Activated CD4-positive, alpha-beta T cell treated with anti-CD3 and anti-CD28 coated beads for 1 hour (primary cell): ENCODE data around the gene GALNT1.

Experiments
- DNase-seq: peaks from one replicate; pipeline ENCODE4 v3.0.0-alpha.2; 2020

GALNT1 gene

GRCh38 chr18:35721431-35722081 lies 140.0 kb downstream of the GALNT1 start:
- DNase-seq: no peak

DNA sequence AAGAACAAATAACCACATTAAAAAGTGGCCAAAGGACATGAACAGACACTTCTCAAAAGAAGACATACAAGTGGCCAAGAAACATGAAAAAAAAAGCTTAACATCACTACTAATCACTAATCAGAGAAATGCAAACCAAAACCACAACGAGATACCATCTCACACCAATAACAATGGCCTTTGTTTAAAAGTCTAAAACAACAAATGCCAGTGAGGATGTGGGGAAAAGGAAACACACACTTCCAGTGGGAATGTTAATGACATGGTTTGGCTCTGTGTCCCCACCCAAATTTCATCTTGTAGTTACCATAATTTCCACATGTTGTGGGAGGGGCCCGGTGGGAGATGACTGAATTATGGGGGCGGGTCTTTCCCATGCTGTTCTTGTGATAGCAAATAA lies 147.1 kb downstream of the GALNT1 start:
- no peak for DNase-seq

GRCh38 chr18:35729991-35730668 lies 148.6 kb downstream of the GALNT1 start:
- DNase-seq: no peak

DNA sequence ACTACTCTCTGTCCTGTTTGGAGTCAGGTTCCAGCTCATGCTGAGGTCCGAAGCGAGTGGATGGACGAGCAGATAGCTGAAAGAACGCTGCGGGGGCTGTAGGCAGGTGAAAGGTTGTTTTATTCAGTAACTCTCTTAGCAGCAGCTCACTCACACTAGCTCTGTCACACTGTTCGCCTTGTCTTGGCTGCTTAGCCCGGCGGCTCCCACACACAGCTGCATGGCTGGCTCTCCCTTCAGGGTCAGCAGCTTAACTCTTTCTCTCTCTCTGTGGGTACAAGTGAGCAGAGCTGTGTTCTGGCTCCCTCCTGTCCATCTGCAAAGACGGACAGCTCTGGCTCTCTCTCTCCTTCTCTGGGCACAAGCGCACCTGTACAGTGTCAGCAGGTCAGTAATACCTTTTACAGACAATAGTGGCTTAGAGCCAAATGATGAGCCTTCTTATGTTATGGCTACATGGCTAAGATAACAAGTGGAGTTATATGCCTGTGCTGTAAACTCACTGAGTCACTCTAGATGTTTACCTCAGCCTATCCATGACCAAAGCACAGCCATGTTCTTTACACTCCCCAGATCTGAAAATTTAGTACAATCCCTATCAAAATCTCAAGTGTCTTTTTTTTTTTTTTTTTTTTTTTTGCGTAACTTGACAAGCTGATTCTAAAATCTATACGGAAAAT lies 149.3 kb downstream of the GALNT1 start:
- DNase-seq: no peak

GRCh38 chr18:35731701-35732100 lies 150.2 kb downstream of the GALNT1 start:
- no peak for DNase-seq

- no peak for DNase-seq
Observed at GRCh38 chr18:35732162-35732561, 150.6 kb downstream of the GALNT1 start.

DNA sequence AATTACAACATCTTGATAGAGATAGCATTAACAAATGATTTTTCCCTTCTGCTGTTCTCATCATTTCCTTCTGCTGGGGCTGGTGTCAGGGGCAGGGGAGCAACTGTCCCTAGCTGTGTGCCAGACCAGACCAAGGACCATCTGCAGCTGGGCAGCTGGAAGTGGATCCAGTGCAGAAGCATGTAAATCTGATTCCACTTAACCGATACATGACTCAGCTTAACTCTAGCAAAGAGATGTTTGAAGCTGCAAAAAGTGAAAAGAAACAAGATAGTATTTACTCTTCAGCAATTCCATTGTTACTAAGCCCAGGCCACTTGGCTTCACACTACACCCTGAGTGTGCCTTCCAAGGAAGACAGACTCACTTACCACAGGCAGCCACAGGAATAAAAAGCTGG lies 151.1 kb downstream of the GALNT1 start:
- DNase-seq: no peak

DNA sequence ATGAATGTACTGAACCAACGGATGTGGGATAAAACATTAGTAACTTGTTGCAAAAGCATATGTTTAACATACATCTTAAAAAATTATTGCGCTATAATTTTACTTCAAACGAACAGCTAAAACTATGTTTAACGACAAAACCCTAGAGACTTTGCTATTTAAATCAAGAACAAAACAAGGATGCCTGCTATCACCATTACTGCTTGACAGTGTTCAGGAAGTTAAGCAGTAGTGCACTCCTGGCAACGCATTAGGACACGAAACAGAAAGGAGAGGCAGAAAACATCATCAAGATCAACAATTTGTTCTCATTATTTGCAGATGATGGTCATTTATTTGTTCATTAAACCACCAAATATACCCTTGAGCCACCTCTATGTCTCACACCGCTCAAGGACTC lies 151.9 kb downstream of the GALNT1 start:
- DNase-seq: no peak

DNA sequence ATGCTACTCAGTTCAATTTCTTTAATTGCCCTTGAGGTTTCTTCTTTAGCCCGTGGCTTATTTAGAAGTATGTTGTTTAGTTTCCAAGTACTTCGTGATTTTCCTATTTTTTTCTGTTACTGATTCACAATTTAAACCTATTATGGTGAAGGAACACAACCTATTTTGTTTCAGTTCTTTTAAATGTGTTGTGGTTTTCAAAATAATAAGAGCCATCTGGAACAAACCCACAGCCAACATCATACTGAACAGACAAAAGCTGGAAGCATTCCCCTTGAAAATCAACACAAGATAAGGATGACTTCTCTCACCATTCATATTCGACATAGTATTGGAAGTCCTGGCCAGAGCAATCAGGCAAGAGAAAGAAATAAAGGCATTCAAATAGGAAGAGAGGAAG lies 155.2 kb downstream of the GALNT1 start:
- no peak for DNase-seq

DNA sequence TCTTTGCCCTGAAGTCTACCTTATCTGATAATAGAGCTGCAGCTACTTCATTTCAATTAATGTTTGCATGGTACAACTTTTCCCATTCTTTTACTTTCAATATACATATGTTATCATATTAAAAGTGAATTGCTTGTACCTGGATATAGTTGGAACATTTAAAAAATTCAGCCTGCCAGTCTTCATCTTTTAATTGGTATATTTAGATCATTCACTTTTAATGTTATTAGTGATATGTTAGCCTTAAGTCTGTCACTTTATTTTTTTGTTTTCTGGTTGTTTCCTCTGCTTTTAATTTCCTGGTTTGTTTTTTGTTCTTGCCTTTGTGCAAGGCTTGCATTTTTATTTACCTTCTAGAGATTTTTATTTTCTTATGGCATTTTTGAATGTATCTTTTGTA lies 158.2 kb downstream of the GALNT1 start:
- no peak for DNase-seq

DNA sequence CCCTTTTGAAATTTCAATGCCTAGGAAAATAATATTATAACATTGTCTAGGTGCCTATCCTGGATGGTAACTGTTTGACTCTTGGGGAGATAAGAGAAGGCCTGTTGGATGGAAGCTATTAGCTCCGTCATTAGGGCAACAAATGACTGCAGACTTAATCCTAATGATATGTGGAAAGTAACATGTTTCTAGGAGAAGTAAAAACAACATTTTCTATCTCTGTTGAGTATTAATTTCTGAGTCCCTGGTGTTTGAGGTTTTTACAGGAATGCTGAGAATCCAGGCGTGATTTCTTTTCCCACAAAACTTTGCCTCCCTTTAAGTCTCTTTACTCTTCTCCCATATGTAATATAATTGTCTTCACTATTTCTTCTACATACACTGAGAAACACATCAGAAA lies 159.1 kb downstream of the GALNT1 start:
- DNase-seq: no peak

- DNase-seq: no peak
Observed at GRCh38 chr18:35743916-35744315, 162.4 kb downstream of the GALNT1 start.

- DNase-seq: no peak
Observed at GRCh38 chr18:35745814-35746213, 164.3 kb downstream of the GALNT1 start.

GRCh38 chr18:35746826-35747339 lies 165.3 kb downstream of the GALNT1 start:
- DNase-seq: no peak

DNA sequence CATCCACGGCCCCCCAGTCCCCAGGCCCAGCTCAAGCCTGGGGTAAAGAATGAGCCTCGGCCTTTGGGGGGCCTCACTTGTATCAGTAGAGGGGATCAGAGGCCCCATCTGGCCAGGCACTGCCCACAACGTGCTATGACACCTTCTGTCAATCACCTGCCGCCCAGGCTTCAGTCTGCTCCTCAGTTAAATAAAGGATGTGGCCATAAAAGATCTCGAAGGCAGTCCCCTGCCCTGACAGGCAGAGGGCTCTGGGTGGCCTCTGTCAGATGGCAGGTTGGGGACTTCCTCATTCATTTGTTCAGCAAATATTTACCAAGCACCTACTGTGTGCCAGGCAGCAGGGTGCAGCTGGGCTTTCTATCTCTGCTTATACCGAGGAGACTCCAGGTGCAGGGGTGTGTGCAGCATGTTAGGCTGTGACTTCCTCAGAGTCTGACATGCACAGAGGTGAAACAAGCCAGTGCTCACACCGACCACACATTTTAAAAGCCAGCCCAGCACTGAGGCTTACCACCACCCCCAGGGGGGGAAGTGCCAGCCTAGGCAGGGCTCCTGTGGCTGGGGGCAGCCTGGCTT lies 166.4 kb downstream of the GALNT1 start:
- no peak for DNase-seq

DNA sequence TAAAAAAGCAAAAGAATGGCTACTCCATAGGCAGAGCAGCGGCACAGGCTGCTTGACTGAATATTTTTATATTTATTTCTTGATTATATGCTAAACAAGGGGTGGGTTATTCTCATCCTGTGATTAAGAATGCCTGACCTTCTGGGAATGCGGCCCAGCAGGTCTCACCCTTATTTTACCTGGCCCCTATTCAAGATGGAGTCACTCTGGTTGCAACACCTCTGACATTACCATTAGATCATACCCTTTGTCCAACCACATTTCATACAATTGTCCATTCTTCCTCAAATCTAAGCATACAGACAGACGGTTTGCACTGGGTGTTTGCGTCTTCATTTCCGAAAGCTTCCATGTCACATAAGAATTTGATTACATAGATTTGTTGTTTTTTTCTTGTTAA lies 168.2 kb downstream of the GALNT1 start:
- no peak for DNase-seq

- no peak for DNase-seq
Observed at GRCh38 chr18:35750929-35751328, 169.4 kb downstream of the GALNT1 start.

GRCh38 chr18:35753306-35753910 lies 171.9 kb downstream of the GALNT1 start:
- DNase-seq: no peak

- no peak for DNase-seq
Observed at GRCh38 chr18:35754464-35754863, 172.9 kb downstream of the GALNT1 start.

GRCh38 chr18:35755369-35755768 lies 173.8 kb downstream of the GALNT1 start:
- no peak for DNase-seq

GRCh38 chr18:35756506-35757117 lies 175.1 kb downstream of the GALNT1 start:
- DNase-seq: no peak
